Transverse colon (tissue), 4 donors: Measurements from ENCODE around the gene HNRNPM. TPM values are rescaled to one million over a fixed set of nuclear protein-coding genes. Genes with fewer than 3 reads are reported as not detected.

Experiments used
- DNase-seq: peaks from one replicate; pipeline ENCODE4 v3.0.0-alpha.2; 2019
- H3K27ac ChIP-seq, 4 donors: fragments of 200-600 bp; sonication (generic); 2 replicates each; pipeline ENCODE4 v1.5.1; 2016 to 2018; ENCODE audit warnings: inconsistent platforms in 4 of 4
- H3K27me3 ChIP-seq: fragments of 200-600 bp; sonication (generic); 2 replicates; pipeline ENCODE4 v1.5.1; 2017; ENCODE audit warnings: inconsistent platforms
- H3K36me3 ChIP-seq, 4 donors: fragments of 200-600 bp; sonication (generic); 2 replicates each; pipeline ENCODE4 v1.5.1; 2017 to 2019; ENCODE audit warnings: inconsistent platforms in 4 of 4
- H3K4me1 ChIP-seq, 4 donors: fragments of 200-600 bp; sonication (generic); 2 replicates each; pipeline ENCODE4 v1.5.1; 2017 to 2020; ENCODE audit warnings: inconsistent platforms in 4 of 4
- H3K4me3 ChIP-seq, 4 donors: fragments of 200-600 bp; sonication (generic); 1 replicate in 1 of 4; 2 replicates in 3 of 4; pipeline versions ENCODE4 v1.5.1 to v1.6.1; 2017 to 2019; ENCODE audit warnings: inconsistent platforms in 4 of 4
- H3K9me3 ChIP-seq, 2 donors: fragments of 200-600 bp; sonication (generic); 2 replicates each; pipeline ENCODE4 v1.5.1; 2017 to 2019; ENCODE audit warnings: inconsistent platforms in 2 of 2
- CTCF ChIP-seq, 5 experiments: fragments of 200-600 bp in 3 of 5; fragments of 450-650 bp in 2 of 5; sonication (generic) in 3 of 5; IDR thresholded peaks; 1 replicate in 2 of 5; 2 replicates in 3 of 5; pipeline ENCODE4 v1.5.1; 2016 to 2017; ENCODE audit warnings: antibody characterized with exemption in 5 of 5, inconsistent platforms in 3 of 5, mild to moderate bottlenecking in 2 of 5, moderate library complexity in 1 of 5
- EP300 ChIP-seq: sonication (generic); formaldehyde crosslinking; IDR thresholded peaks from one replicate; pipeline ENCODE4 v1.6.1; 2017; ENCODE audit warnings: antibody characterized with exemption, low read depth
- POLR2A ChIP-seq: fragments of 450-650 bp; IDR thresholded peaks from one replicate; pipeline ENCODE4 v1.6.1; 2016; ENCODE audit warnings: antibody characterized with exemption, mild to moderate bottlenecking, moderate library complexity
- POLR2AphosphoS5 ChIP-seq, 3 donors: sonication (generic); formaldehyde crosslinking; IDR thresholded peaks; one replicate each; pipeline ENCODE4 v1.6.1; 2016; ENCODE audit warnings: antibody characterized with exemption in 3 of 3
- WGBS, 2 donors: methylation state at CpG; one replicate each; pipeline ENCODE4 v1.1.5; 2018; ENCODE audit warnings: low coverage in 1 of 2; 5-methylcytosine and 5-hydroxymethylcytosine counted together
- in situ Hi-C, 4 donors: fragments of 200-750 bp; cut with MboI; loops; one replicate each; pipeline versions ENCODE4 v1.15.0 to v1.15.1; 2017; ENCODE audit warnings: low sequenced_read_pairs in 3 of 4, low pct_ligation_motif_present in 1 of 4, low pct_unique_long_range_greater_than_20kb in 1 of 4
- intact Hi-C: fragments of 100-400 bp; cut with DNase I; formaldehyde crosslinking; loops from one replicate; pipeline ENCODE4 v1.15.1; 2023; ENCODE audit warnings: low total_unique reads
- total RNA-seq, 4 donors: library from RNA; depleted of rRNA; stranded (reverse); fragments of >200 nt; gene quantifications; one replicate each; pipeline ENCODE4 v1.1.0, GENCODE V29; 2016

Gene HNRNPM
- total RNA-seq, 4 donors from 2014 or later: 72.2 to 164 (median 101) TPM

- Histone ChIP-seq H3K27ac (no peak overlapping the region), H3K9me3 (no peaks in the 10 kb centered on the region), H3K27me3 (no peaks in the 10 kb centered on the region), H3K4me1 (peaks cover 0 to 8% (median 5%) of the 10 kb centered on the region in 4 donors), H3K4me3 (no peak overlapping the region), H3K36me3 (peaks cover 0 to 53% (median 23%) of the 10 kb centered on the region in 4 donors)
- 72 to 94% methylated on average over 2 to 8 of the region's 8 CpGs for WGBS, 2 donors
- TF ChIP-seq POLR2A (no peak), POLR2AphosphoS5 (IDR thresholded peaks at IDR 0.05) (no peak), CTCF (IDR thresholded peaks at IDR 0.05) (no peak), EP300 (no peak)
- in situ Hi-C loops (no loop called here), intact Hi-C loops (no loop called here)
- DNase-seq: no peak
These were observed 31.7 kb downstream of the HNRNPM start for GRCh38 chr19:8476524-8476923.

- H3K9me3 ChIP-seq: no peaks in the 10 kb centered on the region
- no peaks in the 10 kb centered on the region for H3K27me3 ChIP-seq
- peaks cover 0 to 7% (median 5%) of the 10 kb centered on the region in 4 donors for H3K4me1 ChIP-seq
- no peak for DNase-seq
- peaks cover 0 to 43% (median 18%) of the 10 kb centered on the region in 4 donors for H3K36me3 ChIP-seq
- WGBS, 2 donors: 67 to 69% methylated on average over 2 to 4 of the region's 4 CpGs
- in situ Hi-C loops: no loop called here
- TF ChIP-seq POLR2A: no peak
- no peak for TF ChIP-seq CTCF (IDR thresholded peaks at IDR 0.05)
- TF ChIP-seq EP300: no peak
- TF ChIP-seq POLR2AphosphoS5 (IDR thresholded peaks at IDR 0.05): no peak
- H3K27ac ChIP-seq: no peak overlapping the region
- intact Hi-C loops: no loop called here
- H3K4me3 ChIP-seq: no peak overlapping the region
These were observed 33.1 kb downstream of the HNRNPM start for GRCh38 chr19:8477889-8478288.

GRCh38 chr19:8478598-8478997 lies 33.8 kb downstream of the HNRNPM start:
- no peak for DNase-seq
- Histone ChIP-seq H3K27ac (no peak overlapping the region), H3K27me3 (no peaks in the 10 kb centered on the region), H3K4me1 (peaks cover 0 to 6% (median 4%) of the 10 kb centered on the region in 4 donors), H3K4me3 (no peak overlapping the region), H3K9me3 (no peaks in the 10 kb centered on the region), H3K36me3 (peaks cover 0 to 43% (median 19%) of the 10 kb centered on the region in 4 donors)
- intact Hi-C loops: no loop called here
- TF ChIP-seq EP300: no peak
- no peak for TF ChIP-seq POLR2AphosphoS5 (IDR thresholded peaks at IDR 0.05)
- TF ChIP-seq CTCF (IDR thresholded peaks at IDR 0.05): no peak
- in situ Hi-C loops: no loop called here
- whole genome bisulfite sequencing, 2 donors: 69 to 72% methylated on average over 3 of the region's 3 CpGs

- in situ Hi-C loops (no loop called here), intact Hi-C loops (no loop called here)
- 85% methylated on average over 11 of the region's 11 CpGs; no CpG with 5 or more reads in 1 of the 2 donors for WGBS, 2 donors
- Histone ChIP-seq H3K27me3 (no peaks in the 10 kb centered on the region), H3K9me3 (no peaks in the 10 kb centered on the region), H3K4me3 (no peak overlapping the region), H3K36me3 (peaks cover 0 to 39% (median 16%) of the 10 kb centered on the region in 4 donors), H3K27ac (no peak overlapping the region), H3K4me1 (peaks cover 0 to 6% (median 4%) of the 10 kb centered on the region in 4 donors)
- no peak for TF ChIP-seq POLR2A
- DNase-seq: no peak
These were observed 36.4 kb downstream of the HNRNPM start for GRCh38 chr19:8481201-8481600.

GRCh38 chr19:8481616-8482015 lies 36.8 kb downstream of the HNRNPM start:
- Histone ChIP-seq H3K4me1 (peaks cover 0 to 6% (median 4%) of the 10 kb centered on the region in 4 donors), H3K27me3 (no peaks in the 10 kb centered on the region), H3K9me3 (no peaks in the 10 kb centered on the region), H3K36me3 (peaks cover 0 to 43% (median 16%) of the 10 kb centered on the region in 4 donors), H3K4me3 (no peak overlapping the region), H3K27ac (no peak overlapping the region)
- in situ Hi-C loops: no loop called here
- DNase-seq: no peak
- 90% methylated on average over 6 of the region's 6 CpGs; no CpG with 5 or more reads in 1 of the 2 donors for WGBS, 2 donors
- TF ChIP-seq CTCF (IDR thresholded peaks at IDR 0.05) (no peak), POLR2AphosphoS5 (IDR thresholded peaks at IDR 0.05) (no peak), EP300 (no peak), POLR2A (no peak)
- intact Hi-C loops: no loop called here
